Activated CD4-positive, alpha-beta T cell treated with anti-CD3 and anti-CD28 coated beads for 48 hours (primary cell): ENCODE measurements around the gene PPIG.
"Not testable (repeated sequence)": the region's sequence is repeated elsewhere in the genome, so short reads cannot be mapped to it uniquely, and the experiment has no call there.

Experiments used
- DNase-seq: peaks from one replicate; pipeline ENCODE4 v3.0.0-alpha.2; 2020

The PPIG gene

DNA sequence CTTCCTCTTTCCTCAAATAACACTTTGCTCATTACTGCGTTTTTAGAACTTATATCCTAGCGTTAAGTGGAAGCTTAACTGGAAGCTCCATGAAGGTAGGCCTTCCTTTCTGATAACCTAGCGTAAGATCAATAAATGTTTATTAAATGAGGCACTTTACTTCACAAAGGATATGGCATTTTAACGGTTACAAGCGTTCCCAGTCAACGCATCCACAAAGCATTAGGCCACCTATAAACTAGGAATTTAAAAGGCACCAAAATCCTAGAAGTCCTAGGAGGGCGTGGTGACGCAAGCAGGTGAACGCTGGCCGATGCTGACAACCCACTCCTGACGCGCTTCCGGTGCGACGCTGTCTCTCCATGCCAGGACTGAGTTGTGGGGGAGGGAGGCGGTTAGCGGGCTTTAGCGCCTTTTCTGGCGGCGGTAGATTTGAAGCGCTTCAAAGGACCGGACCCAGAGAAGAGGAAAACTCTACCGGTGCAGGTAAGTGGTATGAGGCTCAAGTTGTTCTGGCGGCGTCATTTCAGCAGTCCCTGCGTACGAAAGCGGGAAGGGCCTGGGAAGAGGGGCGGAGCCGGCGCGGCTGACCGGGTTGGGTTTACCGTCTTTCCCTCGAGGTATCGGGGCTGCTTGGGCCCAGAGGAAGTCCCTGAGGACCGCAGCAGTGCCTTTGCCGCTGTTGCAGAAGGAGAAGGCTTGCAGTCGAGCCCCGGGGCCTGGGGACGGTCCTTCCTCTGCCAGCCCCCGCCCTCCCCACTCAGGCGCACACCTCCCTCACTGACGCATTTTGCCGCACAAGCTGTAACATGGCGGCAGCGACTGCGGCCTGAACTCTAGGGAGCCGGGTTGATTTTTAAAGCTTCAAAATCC is at the start of gene PPIG:
TSS of gene PPIG (plus strand) at position 347 of the 873 bp plus-strand sequence. CDS start 19,691 bp downstream, outside the sequence.
- peak; percentile 91 for DNase-seq

- DNase-seq, result not testable (repeated sequence)
These were observed 44.7 kb upstream of the PPIG start for GRCh38 chr2:169539460-169539859.

GRCh38 chr2:169540146-169540545 is 44.0 kb upstream of the PPIG start:
- DNase-seq, result no peak

GRCh38 chr2:169542433-169542832 is 41.7 kb upstream of the PPIG start:
- no peak for DNase-seq

GRCh38 chr2:169546756-169547155 is 37.4 kb upstream of the PPIG start:
- DNase-seq, result no peak

DNA sequence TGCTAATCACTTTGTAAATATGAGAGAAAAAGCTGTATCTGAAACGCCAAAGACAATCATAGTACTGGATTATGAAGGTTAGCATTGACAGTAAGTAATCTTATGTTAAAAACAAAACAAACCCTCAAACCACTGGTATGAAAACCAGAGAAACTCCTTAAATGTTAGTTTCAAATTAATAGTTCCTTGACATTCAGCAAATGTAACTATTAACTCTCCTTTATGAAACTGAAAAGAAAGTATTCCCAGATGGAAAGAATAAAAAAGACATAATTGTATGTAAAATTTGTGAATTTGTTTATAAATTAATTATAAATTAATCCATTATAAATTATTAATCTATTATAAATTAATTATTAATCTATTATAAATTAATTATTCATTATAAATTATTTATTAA is 22.8 kb upstream of the PPIG start:
- DNase-seq, result no peak

GRCh38 chr2:169562084-169562483 is 22.1 kb upstream of the PPIG start:
- DNase-seq, result not testable (repeated sequence)

DNA sequence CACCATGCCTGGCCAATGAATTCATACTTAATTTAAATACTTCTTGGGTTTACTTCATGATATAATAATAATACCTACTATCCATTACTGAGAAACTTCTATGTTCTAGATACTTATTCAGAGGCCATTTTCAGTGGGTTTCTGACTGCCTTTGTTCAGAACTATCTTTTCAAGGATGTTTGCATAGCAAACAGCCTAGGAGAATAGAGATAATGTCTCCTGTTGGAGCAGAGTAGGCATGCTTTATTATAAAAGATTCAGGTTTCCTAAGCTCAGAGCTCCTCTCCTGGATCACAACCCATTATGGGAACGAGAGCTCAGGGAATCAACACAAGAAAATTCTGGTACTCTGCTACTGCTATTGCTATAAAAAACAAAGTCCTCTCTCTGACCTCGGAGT is 21.6 kb upstream of the PPIG start:
- no peak for DNase-seq

- DNase-seq, result no peak
These were observed 18.5 kb upstream of the PPIG start for GRCh38 chr2:169565686-169566085.

DNA sequence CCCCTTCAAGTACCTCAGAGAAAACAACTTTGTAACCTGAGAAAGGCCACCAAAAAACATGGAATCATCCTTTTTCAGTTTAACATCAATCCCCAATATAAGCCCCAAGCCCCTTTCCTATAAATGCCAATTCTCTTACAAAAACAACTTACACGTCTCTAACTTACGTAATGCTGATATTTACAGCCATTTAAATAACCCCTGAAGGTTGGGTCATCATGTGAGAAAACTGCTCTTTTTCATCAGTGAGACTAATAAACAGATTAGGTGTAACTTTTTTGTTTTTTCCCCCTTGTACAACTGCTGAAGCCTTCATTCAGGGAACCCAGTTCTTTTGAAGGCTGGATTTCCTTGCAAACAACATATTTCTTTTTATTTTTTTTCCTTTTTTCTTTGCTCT is 14.2 kb upstream of the PPIG start:
- no peak for DNase-seq

- not testable (repeated sequence) for DNase-seq
These were observed 13.4 kb upstream of the PPIG start for GRCh38 chr2:169570752-169571151.

GRCh38 chr2:169571571-169571970 is 12.6 kb upstream of the PPIG start:
- DNase-seq, result no peak

- no peak for DNase-seq
These were observed 12.0 kb upstream of the PPIG start for GRCh38 chr2:169572189-169572588.

DNA sequence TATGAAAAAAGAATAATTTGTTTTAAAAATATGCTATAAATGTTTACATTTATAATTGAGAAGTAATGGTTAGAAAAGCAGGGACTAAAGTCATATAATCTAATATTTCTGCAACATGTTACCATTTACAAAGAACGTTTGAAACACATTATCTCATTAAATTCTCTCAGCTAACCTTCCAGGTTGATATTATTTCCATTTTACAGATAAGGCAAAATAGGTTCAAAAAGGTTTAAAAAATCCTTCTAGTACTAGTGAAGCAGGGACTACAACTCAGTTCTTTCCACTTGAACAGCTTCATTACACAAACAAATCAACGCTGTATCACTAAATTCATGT is 11.4 kb upstream of the PPIG start:
- DNase-seq, result no peak

DNA sequence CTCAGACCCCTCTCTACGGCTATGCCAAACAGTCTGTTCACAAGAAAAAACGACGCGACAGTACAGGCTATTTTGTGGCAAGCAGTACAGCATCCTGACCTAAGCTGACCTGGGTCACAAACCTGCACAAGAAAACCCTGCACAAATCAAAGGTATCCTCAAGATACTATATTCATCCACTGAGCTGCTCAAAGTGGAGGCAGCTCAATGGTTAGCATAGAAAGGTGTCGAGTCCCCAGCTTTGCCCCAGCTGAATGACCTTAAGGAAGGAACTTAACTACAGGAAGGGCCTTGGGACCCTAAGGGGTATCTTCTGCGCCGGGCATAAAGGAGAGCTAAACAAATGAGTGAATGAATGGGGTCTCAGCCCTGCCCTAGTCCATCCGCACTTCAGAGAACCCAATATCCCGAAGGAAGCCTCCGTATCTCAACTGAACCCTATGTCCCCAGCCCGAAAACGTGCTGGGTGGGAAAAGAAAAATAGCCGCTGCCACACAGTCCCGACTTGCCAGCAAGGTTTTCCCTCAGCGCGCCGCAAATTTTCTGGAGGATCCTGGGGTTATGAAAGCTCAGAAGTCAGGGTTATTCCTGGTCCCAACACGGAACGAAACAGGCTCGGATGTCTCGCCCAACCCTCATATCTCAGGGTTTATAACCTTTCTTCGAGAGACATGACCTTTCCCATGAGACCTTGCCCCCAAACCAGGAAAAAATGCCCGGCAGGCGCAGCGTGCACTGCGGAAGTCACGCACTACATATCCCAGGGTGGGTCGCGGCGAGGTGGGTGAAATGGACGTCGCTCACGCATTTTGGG is 10.8 kb upstream of the PPIG start, which contains the start of gene FASTKD1:
TSS of gene FASTKD1 (minus strand) at position 706 of the 814 bp plus-strand sequence. CDS start 1,836 bp downstream, outside the sequence.
- DNase-seq, result peak; percentile 93

GRCh38 chr2:169573974-169574299 is 10.2 kb upstream of the PPIG start:
- no peak for DNase-seq

- not testable (repeated sequence) for DNase-seq
These were observed 9.6 kb upstream of the PPIG start for GRCh38 chr2:169574539-169574938.

- not testable (repeated sequence) for DNase-seq
These were observed 8.9 kb upstream of the PPIG start for GRCh38 chr2:169575264-169575663.

DNA sequence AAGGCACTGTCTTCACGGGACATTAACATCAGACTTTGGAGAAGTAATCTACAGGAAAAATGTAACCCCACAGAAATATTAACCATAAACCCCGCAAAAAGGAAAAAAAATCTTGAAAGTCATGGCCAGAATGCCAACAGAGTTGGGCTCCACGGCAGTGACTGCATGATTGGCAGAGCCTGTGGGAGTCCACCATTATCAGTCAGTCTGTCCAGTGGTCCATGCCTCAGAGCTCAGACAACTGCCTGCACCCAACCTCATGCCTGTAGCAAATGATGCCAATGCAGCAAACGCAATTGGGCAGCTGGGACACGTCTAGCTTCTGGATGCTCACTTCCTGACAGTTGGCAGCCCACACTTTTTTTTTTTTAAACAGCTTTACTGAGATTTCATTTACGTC is 5.1 kb upstream of the PPIG start:
- DNase-seq, result no peak

DNA sequence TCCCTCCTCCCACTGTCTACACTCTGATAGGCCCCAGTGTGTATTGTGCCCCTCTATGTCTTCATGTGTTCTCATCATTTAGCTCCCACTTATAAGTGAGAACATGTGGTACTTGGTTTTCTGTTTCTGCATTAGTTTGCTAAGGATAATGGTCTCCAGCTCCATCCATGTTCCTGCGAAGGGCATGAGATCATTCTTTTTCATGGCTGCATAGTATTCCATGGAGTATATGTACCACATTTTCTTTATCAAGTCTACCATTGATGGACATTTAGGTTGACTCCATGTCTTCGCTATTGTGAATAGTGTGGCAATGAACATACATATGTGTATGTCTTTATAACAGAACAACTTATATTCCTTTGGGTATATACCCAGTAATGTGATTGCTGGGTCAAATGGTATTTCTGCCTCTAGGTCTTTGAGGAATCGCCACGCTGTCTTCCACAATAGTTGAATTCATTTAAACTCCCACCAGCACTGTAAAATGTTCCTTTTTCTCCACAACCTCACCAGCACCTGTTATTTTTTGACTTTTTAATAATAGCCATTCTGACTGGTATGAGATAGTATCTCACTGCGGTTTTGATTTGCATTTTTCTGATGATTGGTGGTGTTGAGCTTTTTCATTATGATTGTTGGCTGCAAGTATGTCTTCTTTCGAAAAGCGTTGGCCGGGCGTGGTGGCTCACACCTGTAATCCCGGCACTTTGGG is 1.4 kb upstream of the PPIG start:
- DNase-seq, result not testable (repeated sequence)

- DNase-seq, result no peak
These were observed 633 bp upstream of the PPIG start for GRCh38 chr2:169583518-169583917.

GRCh38 chr2:169585673-169586072 is 1.5 kb downstream of the PPIG start:
- DNase-seq, result no peak

DNA sequence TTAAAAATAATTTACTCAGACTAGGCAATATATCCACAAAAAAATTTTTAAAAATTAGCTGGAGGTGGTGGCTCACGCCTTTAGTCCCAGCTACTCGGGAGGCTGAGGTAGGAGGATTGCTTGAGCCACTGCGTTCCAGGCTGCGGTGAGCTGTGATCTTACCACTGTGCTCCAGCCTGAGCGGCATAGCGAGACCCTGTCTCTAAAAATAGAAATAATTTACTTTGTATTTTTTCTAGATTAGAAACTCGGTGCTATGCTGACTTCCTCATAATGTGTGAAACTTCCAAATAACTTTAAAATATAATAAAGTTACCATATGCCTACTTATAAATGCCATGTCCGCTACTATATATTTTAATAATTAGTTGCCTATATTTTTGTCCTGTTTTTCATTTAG is 6.7 kb downstream of the PPIG start:
- no peak for DNase-seq
